A549 (cell line): ENCODE measurements around the gene CTBP1.

ENCODE experiments used
- CTCF ChIP-seq: fragments of >200 bp; sonication (Bioruptor Twin); formaldehyde crosslinking; IDR thresholded peaks from 3 replicates; pipeline ENCODE4 v1.5.1; 2016
- REST ChIP-seq: fragments of 200-600 bp; sonication (generic); IDR thresholded peaks from 2 replicates; pipeline ENCODE4 v1.6.1; 2016; ENCODE audit warnings: antibody characterized with exemption, mild to moderate bottlenecking, moderate library complexity

- TF ChIP-seq CTCF (no peak), REST (no peak)
Observed at GRCh38 chr4:1264942-1265341, 16.0 kb upstream of the CTBP1 start.
